GM18873 (cell line): Measurements from ENCODE around the gene MUC3A.

Source experiments
- ATAC-seq: cut with Tn5 transposase; IDR thresholded peaks from one replicate; pipeline ENCODE4 v1.9.1; 2021; ENCODE audit warnings: mild to moderate bottlenecking, moderate library complexity, moderate number of reproducible peaks; ENCODE audit not compliant: unreplicated experiment, low FRiP score

Gene MUC3A

GRCh38 chr7:100943693-100944092 is 5.6 kb upstream of the MUC3A start:
- ATAC-seq, result no peak

DNA sequence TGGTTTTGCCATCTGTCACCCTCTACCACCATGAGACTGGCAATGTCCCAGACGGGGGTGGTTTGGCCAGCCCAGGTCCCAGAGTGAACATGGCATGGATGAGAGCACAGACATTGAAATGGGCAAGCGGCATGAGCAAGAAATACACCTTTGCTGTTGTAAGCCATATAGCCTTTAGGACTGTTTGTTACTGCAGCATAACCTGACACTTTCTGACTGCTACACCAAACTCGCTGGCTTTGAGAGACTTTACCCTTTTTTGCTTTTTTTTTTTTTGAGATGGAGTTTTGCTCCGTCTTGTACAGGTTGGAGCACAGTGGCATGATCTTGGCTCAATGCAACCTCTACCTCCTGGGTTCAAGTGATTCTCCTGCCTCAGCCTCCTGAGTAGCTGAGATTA is 5.2 kb upstream of the MUC3A start:
- no peak for ATAC-seq

DNA sequence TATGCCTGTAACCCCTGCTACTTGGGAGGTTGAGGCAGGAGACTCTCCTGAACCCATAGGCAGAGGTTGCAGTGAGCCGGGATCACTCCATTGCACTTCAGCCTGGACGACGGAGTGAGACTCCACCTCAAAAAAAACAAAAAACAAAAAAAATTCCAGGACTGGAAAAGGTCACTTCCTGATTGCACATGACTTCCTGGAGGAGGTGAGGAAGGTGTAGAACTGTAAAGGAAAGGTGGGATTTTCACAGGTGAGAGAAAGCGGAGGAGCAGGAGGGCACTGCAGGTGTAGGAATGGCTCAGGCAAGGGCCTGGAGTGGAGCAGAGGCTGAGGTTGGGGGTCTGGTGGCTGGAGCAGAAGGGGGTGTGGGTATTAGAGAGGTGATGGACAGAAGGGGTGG is 3.2 kb upstream of the MUC3A start:
- ATAC-seq, result no peak

DNA sequence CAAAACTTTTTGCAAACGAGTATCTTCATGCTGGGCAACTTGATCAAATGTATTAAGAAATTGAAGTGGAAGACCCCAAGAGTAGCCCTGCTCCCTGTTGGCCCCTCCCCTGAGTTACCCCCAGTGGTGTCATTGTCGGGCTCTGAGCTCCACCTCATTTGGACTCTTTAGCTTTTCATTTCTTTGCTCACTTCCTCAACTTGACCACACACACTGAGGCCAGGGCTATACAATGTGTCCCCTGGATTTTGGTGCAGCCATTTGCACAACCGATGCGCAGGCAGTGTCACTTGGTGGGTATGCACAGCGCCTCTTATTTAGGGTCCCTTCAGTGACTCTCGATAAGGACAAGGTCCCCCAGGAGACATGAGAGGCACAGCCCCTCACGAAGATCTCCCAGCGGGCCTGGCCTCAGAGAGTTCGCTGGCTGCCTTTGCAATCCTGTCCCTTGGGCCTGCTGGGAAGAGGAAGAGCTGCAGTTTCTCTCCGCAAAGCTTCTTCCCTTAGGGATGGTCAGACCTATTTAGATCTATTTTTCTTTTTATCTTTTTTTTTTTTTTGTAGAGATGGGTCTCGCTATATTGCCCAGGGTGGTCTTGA is 2.5 kb upstream of the MUC3A start:
- ATAC-seq, result no peak

- no peak for ATAC-seq
Observed at GRCh38 chr7:100947792-100948191, 1.5 kb upstream of the MUC3A start.

DNA sequence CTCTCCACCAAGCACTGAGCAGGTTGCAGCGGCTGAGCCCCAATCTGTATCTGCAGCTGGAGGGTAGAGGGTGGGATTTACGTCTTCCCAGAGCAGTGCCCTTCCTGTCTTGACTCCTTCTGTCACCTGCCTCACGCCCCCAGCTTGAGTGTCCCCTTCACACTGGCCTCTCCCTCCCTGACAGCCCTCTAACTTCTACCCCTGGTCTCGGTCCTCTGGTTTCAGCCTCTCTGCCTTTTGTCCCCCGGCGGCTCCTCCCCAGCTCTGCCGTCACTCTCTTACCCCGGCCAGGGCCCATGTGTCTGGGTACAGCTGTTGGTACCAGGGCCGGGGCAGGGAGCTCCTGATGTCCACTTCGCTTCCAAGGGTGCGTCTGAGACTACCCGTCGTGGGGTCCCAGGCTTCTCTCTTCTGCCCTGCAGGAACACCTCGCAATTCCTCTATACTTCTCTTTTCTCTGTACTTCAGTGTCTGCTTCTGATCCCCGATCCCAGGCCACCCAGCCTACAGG is 654 bp downstream of the MUC3A start:
- no peak for ATAC-seq

DNA sequence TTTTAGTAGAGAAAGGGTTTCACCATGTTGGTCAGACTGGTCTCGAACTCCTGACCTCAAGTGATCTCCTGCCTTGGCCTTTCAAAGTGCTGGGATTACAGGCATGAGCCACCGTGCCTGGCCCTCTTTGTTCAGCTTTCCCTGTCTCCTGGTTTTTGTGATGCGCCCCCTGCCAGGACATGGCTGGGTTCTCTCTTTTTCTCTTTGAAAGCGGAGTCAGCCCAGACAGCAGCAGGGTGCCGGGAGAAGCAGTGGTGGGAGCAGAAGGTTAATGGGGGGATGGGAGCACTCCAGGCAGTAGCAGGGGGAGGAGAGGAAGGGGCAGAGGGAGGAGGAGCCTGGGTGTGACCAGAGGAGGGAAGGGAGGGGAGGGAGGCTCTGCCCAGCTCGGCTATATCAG is 1.8 kb downstream of the MUC3A start:
- ATAC-seq, result no peak

- no peak for ATAC-seq
Observed at GRCh38 chr7:100951888-100952560, 2.7 kb downstream of the MUC3A start.

DNA sequence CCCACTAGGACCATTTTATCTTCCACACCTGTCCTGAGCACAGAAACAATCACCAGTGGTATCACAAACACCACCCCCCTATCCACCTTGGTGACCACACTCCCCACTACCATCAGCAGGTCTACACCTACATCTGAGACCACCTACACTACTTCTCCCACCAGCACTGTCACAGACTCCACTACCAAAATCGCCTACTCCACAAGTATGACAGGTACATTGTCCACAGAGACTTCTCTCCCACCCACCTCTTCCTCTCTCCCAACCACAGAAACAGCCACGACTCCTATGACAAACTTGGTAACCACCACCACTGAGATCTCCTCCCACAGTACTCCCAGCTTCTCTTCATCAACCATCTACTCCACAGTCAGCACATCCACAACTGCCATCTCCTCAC is 3.3 kb downstream of the MUC3A start:
- ATAC-seq, result no peak

- ATAC-seq, result no peak
Observed at GRCh38 chr7:100957832-100958421, 8.6 kb downstream of the MUC3A start.

GRCh38 chr7:100959894-100960293 is 10.6 kb downstream of the MUC3A start:
- ATAC-seq, result no peak

- ATAC-seq, result no peak
Observed at GRCh38 chr7:100962537-100962936, 13.2 kb downstream of the MUC3A start.

GRCh38 chr7:100963386-100963785 is 14.1 kb downstream of the MUC3A start:
- no peak for ATAC-seq

GRCh38 chr7:100963874-100964273 is 14.5 kb downstream of the MUC3A start:
- ATAC-seq, result no peak

- ATAC-seq, result no peak
Observed at GRCh38 chr7:100964630-100965029, 15.3 kb downstream of the MUC3A start.

- ATAC-seq, result no peak
Observed at GRCh38 chr7:100965045-100965722, 15.8 kb downstream of the MUC3A start.

- ATAC-seq, result no peak
Observed at GRCh38 chr7:100965723-100966541, 16.6 kb downstream of the MUC3A start.

- ATAC-seq, result no peak
Observed at GRCh38 chr7:100966542-100967291, 17.4 kb downstream of the MUC3A start.

DNA sequence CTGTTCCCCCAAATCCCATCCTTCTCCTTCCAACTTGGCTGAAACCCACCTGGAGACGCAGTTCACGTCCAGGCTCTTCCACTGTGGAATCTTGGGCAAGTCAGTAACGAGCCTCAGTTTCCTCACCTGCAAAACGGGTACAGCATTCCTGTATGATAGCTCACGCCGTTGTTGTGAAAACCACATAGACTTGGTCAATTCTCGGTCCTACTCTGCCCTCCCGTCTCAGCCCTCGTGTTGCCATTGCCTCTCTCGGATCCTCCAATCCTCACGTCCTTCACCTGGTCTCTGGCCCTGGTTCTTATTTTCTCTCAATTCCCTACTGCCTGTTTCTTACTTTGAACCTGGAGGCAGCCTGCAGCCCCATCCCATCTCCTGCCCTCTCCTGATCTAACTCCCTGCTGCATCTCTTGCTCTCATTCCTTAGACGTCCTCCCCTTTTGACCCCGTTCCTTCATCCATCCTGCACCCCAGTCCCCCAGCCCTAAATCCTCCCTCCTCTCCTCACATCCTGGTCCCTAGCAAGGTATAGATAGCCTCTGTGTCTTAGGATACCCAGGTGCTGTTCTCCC is 18.0 kb downstream of the MUC3A start:
- ATAC-seq, result no peak
